GM12872 (cell line): ENCODE data around the gene TMEM214.

ENCODE experiments used
- CTCF ChIP-seq: IDR thresholded peaks from 3 replicates; pipeline ENCODE4 v1.5.1; 2011; ENCODE audit warnings: low read depth, mild to moderate bottlenecking, low read length, moderate library complexity; ENCODE audit not compliant: insufficient read depth

The TMEM214 gene

DNA sequence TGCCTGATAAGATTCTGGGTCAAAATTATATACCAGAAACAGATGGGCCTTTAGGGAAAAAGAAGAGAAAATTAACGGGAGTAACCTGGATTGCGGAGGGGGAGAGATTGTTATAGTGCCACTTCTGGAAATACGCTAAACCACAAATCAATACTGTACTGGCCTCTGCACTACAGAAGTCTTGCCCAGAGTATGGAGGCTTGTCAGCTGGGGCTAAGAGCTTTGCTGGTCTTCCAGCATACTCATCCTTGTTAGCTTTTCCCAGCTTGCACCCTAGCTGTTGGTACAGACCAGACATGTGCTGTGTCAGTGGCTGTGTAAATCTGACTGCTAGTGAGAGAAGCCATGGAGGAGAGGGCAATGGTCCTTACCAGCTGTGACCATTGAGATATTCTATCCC is 27.6 kb downstream of the TMEM214 start:
- no peak for TF ChIP-seq CTCF

DNA sequence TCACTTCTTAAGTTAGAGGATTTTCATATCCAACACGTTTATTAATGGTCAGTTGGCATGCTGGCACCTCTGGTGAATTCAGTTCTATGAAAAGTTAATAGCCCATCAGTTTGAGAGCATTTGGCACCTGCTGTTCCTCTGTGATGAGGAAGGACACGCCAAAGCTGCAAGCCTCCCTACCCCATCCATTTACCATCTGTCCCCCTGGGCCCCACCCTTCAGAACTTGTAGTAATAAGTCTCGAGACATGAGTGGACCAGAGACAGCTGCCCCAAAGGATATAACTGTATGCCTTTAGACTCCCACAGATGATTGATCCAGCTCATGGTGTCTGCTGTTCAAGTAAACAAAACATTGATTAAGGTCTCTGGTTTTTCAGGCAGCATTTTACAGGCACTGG is 32.4 kb downstream of the TMEM214 start:
- no peak for TF ChIP-seq CTCF

DNA sequence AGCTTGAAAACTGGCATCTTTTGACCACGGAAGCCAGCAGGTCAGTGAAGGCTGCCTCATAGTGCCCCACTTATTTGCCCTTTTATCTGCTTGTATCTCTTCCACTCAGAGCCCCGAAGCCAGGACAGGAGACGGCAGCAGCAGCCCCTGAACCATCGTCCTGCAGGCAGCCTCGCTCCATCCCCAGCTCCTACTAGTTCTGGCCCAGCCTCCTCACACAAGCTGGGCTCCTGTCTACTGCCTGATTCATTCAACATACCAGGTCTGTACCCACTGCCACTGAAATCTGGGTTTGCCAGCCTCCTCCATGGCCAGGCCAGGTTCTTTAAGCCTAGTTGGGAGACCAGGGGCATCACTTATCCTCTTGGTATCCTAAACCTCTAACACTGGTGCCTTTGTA is 34.6 kb downstream of the TMEM214 start:
- TF ChIP-seq CTCF, result no peak

DNA sequence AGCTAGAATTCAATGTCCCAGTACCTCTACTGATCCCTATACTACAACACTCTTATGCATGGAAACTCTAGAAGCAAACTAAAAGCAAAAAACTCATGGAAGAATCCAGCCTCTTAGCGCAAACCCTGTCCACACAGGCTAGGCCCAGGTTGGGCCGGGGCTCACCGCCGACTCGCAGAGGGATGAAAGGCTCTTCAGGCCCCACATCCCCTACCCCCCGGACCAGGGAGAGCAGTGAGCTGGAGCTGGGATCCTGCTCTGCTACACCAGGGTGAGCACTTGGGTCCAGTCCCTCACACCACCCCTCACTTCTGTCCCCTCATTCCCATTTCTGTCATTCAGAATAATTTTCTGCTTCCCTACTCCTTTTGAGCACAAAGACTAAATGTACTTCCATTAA is 36.7 kb downstream of the TMEM214 start:
- no peak for TF ChIP-seq CTCF

DNA sequence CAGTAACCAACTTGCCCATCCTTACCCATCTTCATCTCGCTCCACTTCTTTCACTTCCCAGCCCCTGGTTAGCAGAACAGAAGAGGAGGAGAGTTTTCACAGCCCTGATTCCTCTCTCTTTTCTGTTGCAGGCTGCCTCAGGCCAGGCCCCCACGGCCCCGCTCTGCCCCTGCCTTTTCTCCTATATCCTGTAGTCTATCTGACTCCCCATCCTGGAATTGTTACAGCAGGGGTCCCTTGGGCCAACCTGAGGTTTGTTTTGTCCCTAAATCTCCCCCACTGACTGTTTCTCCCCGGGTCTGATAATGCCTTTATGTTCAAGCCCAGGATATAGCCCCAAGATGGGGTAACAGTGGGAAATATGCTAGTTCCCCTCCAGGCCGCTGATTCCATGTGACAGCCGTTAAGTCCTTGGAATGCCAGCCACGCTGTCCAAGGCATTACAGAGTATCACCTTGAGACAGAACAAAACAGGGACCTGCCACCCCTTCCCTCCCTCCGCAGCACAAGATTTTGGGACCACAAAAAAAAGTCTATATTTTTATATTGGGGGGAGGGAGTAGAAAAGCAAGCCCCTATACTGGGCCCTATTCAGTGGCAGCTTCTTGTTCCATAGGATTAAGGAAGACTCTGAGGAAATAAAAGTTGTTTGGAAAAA is 37.3 kb downstream of the TMEM214 start:
- no peak for TF ChIP-seq CTCF

- TF ChIP-seq CTCF, result no peak
Measured at GRCh38 chr2:27070653-27071276, 38.0 kb downstream of the TMEM214 start.

GRCh38 chr2:27071277-27071989 is 38.7 kb downstream of the TMEM214 start, which contains the start of gene OST4:
Gene OST4, minus strand, starts transcription at chr2:27071654.
- no peak for TF ChIP-seq CTCF
